H1 (cell line): ENCODE results near the gene UCHL5. TPM values are rescaled to one million over a fixed set of nuclear protein-coding genes. Genes with fewer than 3 reads are reported as not detected.

Experiments
- CTCF ChIA-PET: fragments of 300-600 bp; sonication (Branson Sonifier 250); formaldehyde crosslinking; loops from one replicate; lab custom pipeline; 2021; ENCODE audit not compliant: partially characterized antibody; lab: Charles Lee
- POLR2A ChIA-PET: fragments of 300-600 bp; sonication (Branson Sonifier 250); formaldehyde crosslinking; loops from one replicate; lab custom pipeline; 2021; ENCODE audit warnings: inconsistent platforms; ENCODE audit not compliant: partially characterized antibody; lab: Charles Lee
- DNase-seq, 2 experiments: peaks; one replicate each; pipeline versions ENCODE4 v3.0.0 to v3.0.0-alpha.2; 2010 to 2022; ENCODE audit warnings: low spot score in 2 of 2, low read depth in 1 of 2, mixed read lengths in 1 of 2
- FAIRE-seq: peaks from 2 replicates; lab custom pipeline; 2011; peaks lifted over from hg19 to GRCh38; lab: Jason Lieb, UNC
- H2AFZ ChIP-seq: 2 replicates; pipeline ENCODE4 v1.8.1; 2012; ENCODE audit warnings: low read length, inconsistent platforms
- H2AK5ac ChIP-seq: 2 replicates; pipeline ENCODE4 v1.6.1; 2013; ENCODE audit warnings: low read depth, low read length
- H2BK120ac ChIP-seq: replicated peaks from 2 replicates; pipeline ENCODE3; 2013; ENCODE audit warnings: low read depth, low read length, inconsistent platforms
- H2BK12ac ChIP-seq: 2 replicates; pipeline ENCODE4 v1.6.1; 2013; ENCODE audit warnings: low read depth, low read length
- H2BK15ac ChIP-seq: 2 replicates; pipeline ENCODE4 v1.6.1; 2013; ENCODE audit warnings: low read length
- H2BK20ac ChIP-seq: 2 replicates; pipeline ENCODE4 v1.6.1; 2013; ENCODE audit warnings: low read length
- H2BK5ac ChIP-seq: 2 replicates; pipeline ENCODE4 v1.6.1; 2013; ENCODE audit warnings: low read depth, low read length
- H3K14ac ChIP-seq: 2 replicates; pipeline ENCODE4 v1.6.1; 2013; ENCODE audit warnings: inconsistent platforms; ENCODE audit not compliant: insufficient read length
- H3K18ac ChIP-seq: 2 replicates; pipeline ENCODE4 v1.6.1; 2013; ENCODE audit warnings: low read length; ENCODE audit errors: extremely low read depth
- H3K23ac ChIP-seq: 2 replicates; pipeline ENCODE4 v1.6.1; 2013; ENCODE audit warnings: inconsistent platforms; ENCODE audit not compliant: insufficient read length
- H3K23me2 ChIP-seq: 2 replicates; pipeline ENCODE4 v1.6.1; 2013; ENCODE audit warnings: low read depth, low read length
- H3K27ac ChIP-seq: 2 replicates; pipeline ENCODE4 v1.6.1; 2011; ENCODE audit warnings: low read depth, low read length, inconsistent platforms
- H3K27me3 ChIP-seq, 4 experiments: replicated peaks in 1 of 4; 1 replicate in 1 of 4; 2 replicates in 3 of 4; pipeline versions ENCODE4 v1.6.1 to v1.8.1; 2011 to 2013; ENCODE audit warnings: low read length in 3 of 4, mild to moderate bottlenecking in 3 of 4, inconsistent platforms in 2 of 4, mixed read lengths in 2 of 4, moderate library complexity in 1 of 4; ENCODE audit not compliant: control insufficient read depth in 3 of 4, insufficient read depth in 3 of 4; ENCODE audit errors: extremely low read depth in 1 of 4
- H3K36me3 ChIP-seq, 4 experiments: 2 replicates each; pipeline versions ENCODE4 v1.6.1 to v1.8.1; 2011 to 2013; ENCODE audit warnings: mild to moderate bottlenecking in 4 of 4, low read length in 3 of 4, moderate library complexity in 2 of 4, control low read depth in 1 of 4, inconsistent platforms in 1 of 4; ENCODE audit not compliant: insufficient read depth in 4 of 4, control insufficient read depth in 2 of 4
- H3K4ac ChIP-seq: replicated peaks from 2 replicates; pipeline ENCODE3; 2013; ENCODE audit warnings: low read length, low read depth, mixed read lengths, inconsistent platforms; ENCODE audit not compliant: insufficient read length
- H3K4me1 ChIP-seq, 4 experiments: replicated peaks in 1 of 4; 1 replicate in 1 of 4; 2 replicates in 3 of 4; pipeline versions ENCODE4 v1.6.1 to v1.8.1; 2011 to 2013; ENCODE audit warnings: low read length in 3 of 4, inconsistent platforms in 2 of 4, mixed read lengths in 1 of 4; ENCODE audit not compliant: insufficient read depth in 4 of 4, control insufficient read depth in 3 of 4
- H3K4me2 ChIP-seq, 2 experiments: 2 replicates each; pipeline versions ENCODE4 v1.6.1 to v1.8.1; 2011 to 2013; ENCODE audit warnings: low read depth in 2 of 2, low read length in 2 of 2, control low read depth in 1 of 2, inconsistent platforms in 1 of 2, mild to moderate bottlenecking in 1 of 2; ENCODE audit not compliant: insufficient read depth in 1 of 2
- H3K4me3 ChIP-seq, 4 experiments: fragments of 200-600, 300-600 bp in 1 of 4; sonication (generic), shearing (Covaris generic), sonication (Bioruptor Twin) in 1 of 4; 2 replicates each; pipeline versions ENCODE4 v1.5.1 to v1.8.1; 2011 to 2016; ENCODE audit warnings: low read length in 4 of 4, low read depth in 3 of 4, control low read depth in 2 of 4, inconsistent platforms in 2 of 4, mild to moderate bottlenecking in 2 of 4, mixed read lengths in 1 of 4, moderate library complexity in 1 of 4; ENCODE audit not compliant: insufficient read depth in 2 of 4; ENCODE audit errors: extremely low read depth in 1 of 4
- H3K56ac ChIP-seq: replicated peaks from 2 replicates; pipeline ENCODE3; 2013; ENCODE audit warnings: low read depth, mild to moderate bottlenecking, mixed read lengths, low read length, inconsistent platforms; ENCODE audit not compliant: insufficient read length
- H3K79me1 ChIP-seq: 2 replicates; pipeline ENCODE4 v1.6.1; 2013; ENCODE audit warnings: low read depth, low read length, control low read depth
- H3K79me2 ChIP-seq, 2 experiments: 2 replicates each; pipeline versions ENCODE4 v1.6.1 to v1.8.1; 2012 to 2013; ENCODE audit warnings: low read length in 2 of 2, mild to moderate bottlenecking in 2 of 2, inconsistent platforms in 1 of 2; ENCODE audit not compliant: insufficient read depth in 2 of 2, control insufficient read depth in 1 of 2
- H3K9ac ChIP-seq, 4 experiments: replicated peaks in 1 of 4; 1 replicate in 1 of 4; 2 replicates in 3 of 4; pipeline versions ENCODE4 v1.6.1 to v1.8.1; 2011 to 2013; ENCODE audit warnings: low read depth in 3 of 4, low read length in 3 of 4, control low read depth in 2 of 4, mild to moderate bottlenecking in 2 of 4, moderate library complexity in 2 of 4, inconsistent platforms in 1 of 4; ENCODE audit errors: extremely low read depth in 1 of 4
- H3K9me3 ChIP-seq, 2 experiments: 2 replicates each; pipeline versions ENCODE4 v1.6.1 to v1.8.1; 2012 to 2013; ENCODE audit warnings: mild to moderate bottlenecking in 2 of 2, moderate library complexity in 2 of 2, control low read depth in 1 of 2, inconsistent platforms in 1 of 2, low read depth in 1 of 2, low read length in 1 of 2, mixed read lengths in 1 of 2; ENCODE audit not compliant: insufficient read depth in 2 of 2
- H4K20me1 ChIP-seq, 2 experiments: replicated peaks in 1 of 2; 2 replicates each; pipeline versions ENCODE3 to v1.8.1; 2011 to 2013; ENCODE audit warnings: inconsistent platforms in 2 of 2, low read length in 2 of 2, mild to moderate bottlenecking in 1 of 2; ENCODE audit not compliant: insufficient read depth in 2 of 2, control insufficient read depth in 1 of 2
- H4K5ac ChIP-seq: 2 replicates; pipeline ENCODE4 v1.6.1; 2013; ENCODE audit warnings: low read length, low read depth, mixed read lengths, inconsistent platforms; ENCODE audit not compliant: insufficient read length
- H4K8ac ChIP-seq: 2 replicates; pipeline ENCODE4 v1.8.0; 2013; ENCODE audit warnings: mild to moderate bottlenecking, moderate library complexity, low read length, inconsistent platforms; ENCODE audit not compliant: insufficient read depth; ENCODE audit errors: extremely low read depth
- H4K91ac ChIP-seq: replicated peaks from 2 replicates; pipeline ENCODE3; 2013; ENCODE audit warnings: low read length, mixed read lengths, inconsistent platforms; ENCODE audit not compliant: insufficient read length
- CHD2 ChIP-seq: IDR thresholded peaks from 2 replicates; pipeline ENCODE4 v1.6.1; 2012; ENCODE audit warnings: low read length, improper control_type of control experiment
- CTCF ChIP-seq, 3 experiments: IDR thresholded peaks; 1 replicate in 2 of 3; 2 replicates in 1 of 3; pipeline versions ENCODE4 v1.5.1 to v1.6.1; 2011; ENCODE audit warnings: low read length in 3 of 3, mild to moderate bottlenecking in 3 of 3, inconsistent platforms in 2 of 3, low read depth in 1 of 3, moderate library complexity in 1 of 3; ENCODE audit not compliant: insufficient read depth in 1 of 3; ENCODE audit errors: control extremely low read depth in 1 of 3
- E2F6 ChIP-seq: IDR thresholded peaks from 2 replicates; pipeline ENCODE4 v1.6.1; 2012; ENCODE audit warnings: inconsistent platforms
- FOSL1 ChIP-seq: IDR thresholded peaks from 2 replicates; pipeline ENCODE4 v1.6.1; 2011; ENCODE audit warnings: mild to moderate bottlenecking, low read depth, low read length, moderate library complexity; ENCODE audit not compliant: insufficient read depth
- KDM5A ChIP-seq: fragments of 200-600 bp; IDR thresholded peaks from 2 replicates; pipeline ENCODE4 v1.7.1; 2012; ENCODE audit warnings: mild to moderate bottlenecking, low read length, inconsistent platforms, mixed read lengths
- MAX ChIP-seq: IDR thresholded peaks from 2 replicates; pipeline ENCODE4 v1.6.1; 2012; ENCODE audit warnings: inconsistent platforms
- NANOG ChIP-seq: IDR thresholded peaks from 2 replicates; pipeline ENCODE4 v1.6.1; 2011; ENCODE audit warnings: low read length, low read depth, mild to moderate bottlenecking, inconsistent platforms; ENCODE audit not compliant: insufficient read depth, poor library complexity, severe bottlenecking
- POLR2AphosphoS5 ChIP-seq: IDR thresholded peaks from 2 replicates; pipeline ENCODE4 v1.6.1; 2011; ENCODE audit warnings: low read depth, low read length
- POU5F1 ChIP-seq: IDR thresholded peaks from 2 replicates; pipeline ENCODE4 v1.6.1; 2011; ENCODE audit warnings: low read depth, mild to moderate bottlenecking, low read length, moderate library complexity
- RAD21 ChIP-seq, 2 experiments: IDR thresholded peaks in 1 of 2; conservative IDR thresholded peaks in 1 of 2; 2 replicates each; pipeline ENCODE4 v1.6.1; 2011; ENCODE audit warnings: low read depth in 2 of 2, low read length in 2 of 2, improper control_type of control experiment in 1 of 2, inconsistent platforms in 1 of 2, mild to moderate bottlenecking in 1 of 2, moderate library complexity in 1 of 2
- SIRT6 ChIP-seq: IDR thresholded peaks from one replicate; pipeline ENCODE4 v1.7.1; 2012; ENCODE audit warnings: low read length, inconsistent platforms
- SP1 ChIP-seq: IDR thresholded peaks from 2 replicates; pipeline ENCODE4 v1.6.1; 2011; ENCODE audit warnings: low read depth, low read length
- polyA plus RNA-seq, 7 experiments: library from polyadenylated mRNA; depleted of rRNA in 3 of 7; stranded (reverse) in 5 of 7; unstranded in 2 of 7; fragments of >200 nt in 5 of 7; fragments of 200-250 nt in 2 of 7; gene quantifications; 1 replicate in 5 of 7; 2 replicates in 1 of 7; 4 replicates in 1 of 7; pipeline versions ENCODE4 v1.2.1 to v1.2.3, GENCODE V29; 2011 to 2013; ENCODE audit warnings: missing spikeins in 2 of 7, mixed read lengths in 2 of 7
- total RNA-seq: library from RNA; stranded (reverse); fragmentation: NEBNext Ultra II Directional; extraction: Animal tissue kit (Norgen Biotek cat#: 25700); gene quantifications from 2 replicates; pipeline ENCODE4 v1.2.1, GENCODE V29; 2021

Gene UCHL5
- total and polyA plus RNA-seq, 2 of the 8 experiments (the other 6 are each of a cell fraction or from before 2014, with no cell fraction given): 12.0 to 40.0 TPM

- Histone ChIP-seq H3K79me1 (no peaks in the 10 kb centered on the region), H4K5ac (no peak overlapping the region), H3K79me2 (peaks cover 0 to 46% of the 10 kb centered on the region in 2 experiments; a peak in 2 of 4 replicates), H3K27me3 (no peaks in the 10 kb centered on the region), H2AFZ (no peak overlapping the region), H4K20me1 (peaks cover 0 to 2% of the 10 kb centered on the region in 2 experiments), H2AK5ac (no peak overlapping the region), H3K18ac (no peak overlapping the region), H3K23me2 (no peaks in the 10 kb centered on the region), H3K4me3 (no peak overlapping the region), H3K4ac (no peak overlapping the region), H2BK12ac (no peak overlapping the region), H2BK5ac (no peak overlapping the region), H3K9ac (no peak overlapping the region), H4K8ac (no peak overlapping the region), H3K9me3 (no peaks in the 10 kb centered on the region), H3K23ac (no peak overlapping the region), H3K56ac (no peak overlapping the region), H3K4me1 (no peaks in the 10 kb centered on the region), H3K4me2 (no peak overlapping the region), H2BK15ac (no peak overlapping the region), H3K27ac (no peak overlapping the region), H3K36me3 (peaks cover 0 to 8% (median 0%) of the 10 kb centered on the region in 4 experiments; a peak in 3 of 8 replicates), H3K14ac (no peak overlapping the region), H4K91ac (no peak overlapping the region), H2BK120ac (no peak overlapping the region), H2BK20ac (no peak overlapping the region)
- POLR2A ChIA-PET: no interaction called here
- DNase-seq (no peak), FAIRE-seq (no peak)
- CTCF ChIA-PET: interaction anchor here (1.2 kb wide), 1 partner anchor 10 kb away, joined by 3 read pairs; no protein-coding TSS in a partner anchor
- TF ChIP-seq KDM5A (no peak), POU5F1 (no peak), FOSL1 (no peak), CTCF (IDR thresholded peaks at IDR 0.05; ENCODE audit: control extremely low read depth in 1 of 3, insufficient read depth in 1 of 3, low read depth in 1 of 3, low read length in 3 of 3) (no peak), NANOG (no peak), MAX (no peak), E2F6 (no peak), SIRT6 (no peak), CHD2 (no peak), POLR2AphosphoS5 (no peak), RAD21 (IDR thresholded peaks at IDR 0.05 in 1 of 2, conservative IDR thresholded peaks at IDR 0.05 in 1 of 2; ENCODE audit: low read depth in 2 of 2, low read length in 2 of 2) (no peak), SP1 (no peak)
These were observed 25.6 kb downstream of the UCHL5 start for GRCh38 chr1:193033610-193034009.
